GM18499 (cell line): ENCODE measurements around the gene SV2B.

Experiments used
- ATAC-seq: cut with Tn5 transposase; IDR thresholded peaks from one replicate; pipeline ENCODE4 v1.9.1; 2021; ENCODE audit warnings: moderate number of reproducible peaks; ENCODE audit not compliant: insufficient read depth, unreplicated experiment

SV2B gene

DNA sequence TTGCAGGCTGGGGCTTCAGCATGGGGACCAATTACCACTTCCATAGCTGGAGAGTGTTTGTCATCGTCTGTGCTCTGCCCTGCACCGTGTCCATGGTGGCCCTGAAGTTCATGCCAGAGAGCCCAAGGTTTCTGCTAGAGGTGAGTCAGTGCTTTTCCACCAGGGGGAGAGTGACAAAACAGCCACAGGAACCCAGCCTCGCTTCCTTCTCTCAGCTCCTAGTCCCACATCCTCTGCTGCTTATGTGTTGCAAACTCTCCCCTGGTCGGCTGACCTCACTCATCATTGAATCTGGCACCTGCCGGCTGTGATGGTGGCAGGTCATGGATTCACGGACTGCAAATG is 158.3 kb downstream of the SV2B start:
- no peak for ATAC-seq

DNA sequence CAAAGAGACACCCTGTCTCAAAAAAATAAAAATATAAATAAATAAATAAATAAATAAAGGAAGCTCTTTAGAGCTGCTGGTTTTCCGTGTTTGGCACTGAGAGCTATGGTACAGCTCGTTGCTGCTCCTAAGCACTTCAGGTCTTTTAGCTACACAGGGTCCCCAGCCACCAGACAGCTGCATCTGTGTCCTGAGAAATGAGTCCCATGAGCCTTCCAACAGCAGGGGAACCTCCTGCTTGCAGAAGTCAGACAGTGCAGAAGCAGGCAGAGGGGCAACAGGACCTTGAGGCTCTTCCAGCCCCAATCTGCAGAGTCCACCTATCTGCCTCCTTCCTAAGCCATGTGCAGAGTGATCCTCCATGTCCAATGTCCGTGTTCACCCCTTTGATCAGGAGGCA is 159.0 kb downstream of the SV2B start:
- ATAC-seq = no peak

DNA sequence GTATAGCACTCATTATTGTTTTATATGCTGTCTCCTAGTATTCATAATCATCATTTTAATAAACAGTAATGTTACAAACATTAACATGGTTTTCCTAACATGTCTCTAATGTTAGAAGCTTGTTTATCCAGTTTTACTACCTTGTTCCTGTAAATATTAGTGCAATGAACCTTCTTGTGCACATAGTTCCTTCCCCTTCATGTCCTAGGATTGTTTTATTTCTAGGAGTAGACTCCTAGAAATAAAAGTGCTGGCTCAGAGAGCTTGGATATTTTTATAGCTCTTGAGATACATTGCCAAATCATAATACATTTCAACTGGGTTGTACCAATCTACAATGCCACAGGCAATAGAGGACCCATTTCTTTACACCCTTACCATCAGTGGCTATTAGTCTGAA is 161.3 kb downstream of the SV2B start:
- no peak for ATAC-seq

DNA sequence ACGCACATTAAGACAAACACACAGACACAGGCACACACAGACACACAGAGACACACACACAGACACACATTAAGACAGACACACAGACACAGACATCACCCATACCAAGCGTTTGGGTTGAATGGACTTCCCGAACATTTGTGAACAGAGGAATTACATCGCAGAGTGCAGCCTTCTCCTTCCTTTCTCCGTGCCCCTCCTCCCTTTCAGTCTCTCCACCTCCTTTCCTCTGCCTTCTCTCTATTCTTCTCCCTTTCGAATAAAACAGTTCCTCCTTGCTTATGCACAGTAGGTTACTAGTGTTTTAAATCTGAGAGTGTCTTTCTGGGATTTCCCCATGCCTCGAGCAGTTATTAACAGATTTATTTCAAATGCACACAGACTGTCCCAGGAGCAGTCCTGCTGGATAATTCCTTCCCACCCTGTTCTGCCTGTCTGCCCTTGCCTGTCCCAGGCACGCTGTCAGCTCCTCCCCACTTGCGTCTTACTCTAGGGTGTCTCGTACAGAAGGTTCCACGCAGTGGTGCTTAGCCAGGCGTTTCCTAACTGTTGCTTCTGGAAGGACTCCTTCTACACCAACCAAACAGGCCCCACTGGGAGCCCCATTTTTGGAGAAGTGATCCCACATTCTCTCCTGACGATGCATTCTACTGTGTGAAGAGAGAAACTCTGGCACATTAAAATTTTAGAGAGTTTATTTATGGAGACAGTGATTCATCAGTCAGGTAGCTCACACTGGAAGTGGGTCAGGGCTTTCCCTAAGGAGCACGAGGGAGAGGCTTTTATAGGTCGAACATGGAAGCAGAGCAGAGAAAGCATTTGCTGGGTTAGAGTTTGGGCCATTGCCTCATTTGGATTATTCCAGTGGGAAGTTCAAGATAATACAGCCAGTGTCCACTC is 163.8 kb downstream of the SV2B start:
- no peak for ATAC-seq

DNA sequence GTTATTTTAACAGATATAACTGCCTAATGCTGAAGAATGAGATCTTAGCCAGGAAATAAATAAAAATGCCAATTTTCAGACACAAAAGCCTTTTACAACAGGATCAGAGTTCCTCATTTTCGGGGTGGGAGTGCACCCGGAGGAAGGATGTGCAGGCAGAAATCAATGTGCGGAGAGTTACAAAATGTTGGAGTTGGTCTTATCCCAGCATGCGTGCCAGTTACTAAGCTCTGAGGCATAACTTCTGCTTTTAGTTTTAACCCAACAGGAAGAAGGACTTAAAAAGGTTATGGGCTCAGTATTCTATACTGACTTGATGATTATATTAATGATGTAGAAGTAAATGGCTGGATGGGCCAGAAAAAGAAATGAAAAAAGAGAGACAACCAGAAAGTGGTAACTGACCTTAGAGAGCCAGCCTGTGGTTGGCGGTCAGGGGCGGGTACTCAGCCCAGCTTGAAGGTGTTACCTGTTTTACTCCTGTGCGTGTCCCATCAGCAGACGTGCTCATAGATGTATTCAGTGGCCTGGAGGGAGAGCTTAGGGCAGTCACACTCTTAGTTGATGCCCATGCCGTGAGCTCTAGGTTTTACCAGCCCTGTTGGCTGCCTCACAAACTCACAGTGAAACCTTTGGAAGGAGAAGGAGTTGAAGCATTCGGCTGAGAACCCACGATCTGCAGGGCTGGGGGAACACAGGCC is 164.7 kb downstream of the SV2B start:
- ATAC-seq = no peak

DNA sequence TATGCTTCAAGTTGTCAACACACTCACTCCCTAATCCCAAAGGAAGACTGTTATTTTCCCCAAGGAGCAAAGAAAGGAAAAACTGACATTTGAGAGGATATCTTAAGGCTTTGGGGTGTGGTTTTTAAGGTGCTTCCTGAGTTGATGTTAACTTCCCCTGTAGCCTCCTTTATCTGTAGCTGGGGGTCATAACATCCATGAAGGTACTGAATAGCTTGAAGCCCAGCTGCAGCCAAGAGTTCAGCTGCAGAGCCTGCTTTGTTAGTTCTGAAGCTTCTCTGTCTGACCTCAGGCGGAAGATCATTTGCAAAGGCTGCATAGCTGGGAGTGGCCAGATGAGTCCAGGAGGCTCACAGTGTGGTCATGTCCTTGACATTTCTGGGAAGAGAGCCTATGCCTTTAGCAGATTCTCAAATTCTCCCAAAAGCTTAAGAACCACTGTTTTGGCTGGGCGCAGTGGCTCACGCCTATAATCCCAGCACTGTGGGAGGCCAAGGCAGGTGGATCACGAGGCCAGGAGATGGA is 165.4 kb downstream of the SV2B start:
- no peak for ATAC-seq

DNA sequence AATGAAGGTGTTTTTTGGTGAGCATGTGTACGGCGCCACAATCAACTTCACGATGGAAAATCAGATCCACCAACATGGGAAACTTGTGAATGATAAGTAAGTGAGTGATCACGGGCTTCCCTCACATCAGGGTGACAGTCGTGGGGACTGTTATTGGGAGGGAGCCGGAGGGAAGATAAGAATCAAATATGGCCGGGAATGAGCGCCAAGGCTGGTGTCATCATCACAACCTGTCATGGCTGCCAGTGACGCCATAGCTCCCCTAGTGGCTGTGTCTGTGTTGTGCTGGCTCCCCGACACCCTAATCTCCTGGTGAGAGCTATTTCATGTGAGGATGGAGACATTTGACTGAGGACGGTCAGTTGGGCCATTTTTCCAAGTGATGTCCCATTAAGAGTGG is 168.5 kb downstream of the SV2B start:
- no peak for ATAC-seq

DNA sequence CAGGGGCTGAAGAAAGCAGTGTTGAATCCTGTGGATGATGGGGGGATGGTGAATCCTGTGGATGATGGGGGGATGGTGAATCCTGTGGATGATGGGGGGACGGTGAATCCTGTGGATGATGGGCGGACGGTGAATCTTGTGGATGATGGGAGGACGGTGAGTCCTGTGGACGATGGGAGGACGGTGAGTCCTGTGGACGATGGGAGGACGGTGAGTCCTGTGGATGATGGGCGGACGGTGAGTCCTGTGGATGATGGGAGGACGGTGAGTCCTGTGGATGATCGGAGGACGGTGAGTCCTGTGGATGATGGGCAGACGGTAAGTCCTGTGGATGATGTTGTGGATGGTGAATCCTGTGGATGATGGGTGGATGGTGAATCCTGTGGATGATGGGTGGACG is 170.7 kb downstream of the SV2B start:
- ATAC-seq = no peak

DNA sequence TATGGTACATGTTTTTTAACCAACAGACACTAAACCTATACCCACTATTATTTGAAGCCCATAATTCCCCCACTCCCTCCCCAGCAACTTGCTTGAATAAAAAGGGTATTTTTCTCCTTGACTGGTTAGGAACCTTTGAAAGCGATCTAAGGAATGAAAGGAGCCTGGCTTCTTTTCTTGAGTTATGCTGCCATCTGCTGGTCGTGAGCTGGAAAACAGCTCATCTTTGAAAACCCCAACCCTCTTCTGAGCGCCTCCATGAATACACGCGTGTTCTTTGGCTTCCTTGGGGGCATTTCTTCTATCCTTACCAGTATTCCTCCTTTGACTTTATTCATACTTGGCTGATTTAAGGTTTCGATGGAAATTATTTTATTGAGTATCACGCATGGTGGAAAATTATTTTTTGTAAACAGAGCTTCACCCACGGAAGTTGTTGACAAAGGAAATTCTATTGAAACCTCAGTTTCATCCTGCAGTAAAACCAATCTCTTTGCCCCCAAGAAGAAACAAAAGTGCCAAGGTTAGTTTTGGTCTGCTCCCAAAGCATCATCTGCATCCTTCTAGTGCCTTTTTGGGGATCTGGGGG is 171.6 kb downstream of the SV2B start:
- ATAC-seq = no peak

DNA sequence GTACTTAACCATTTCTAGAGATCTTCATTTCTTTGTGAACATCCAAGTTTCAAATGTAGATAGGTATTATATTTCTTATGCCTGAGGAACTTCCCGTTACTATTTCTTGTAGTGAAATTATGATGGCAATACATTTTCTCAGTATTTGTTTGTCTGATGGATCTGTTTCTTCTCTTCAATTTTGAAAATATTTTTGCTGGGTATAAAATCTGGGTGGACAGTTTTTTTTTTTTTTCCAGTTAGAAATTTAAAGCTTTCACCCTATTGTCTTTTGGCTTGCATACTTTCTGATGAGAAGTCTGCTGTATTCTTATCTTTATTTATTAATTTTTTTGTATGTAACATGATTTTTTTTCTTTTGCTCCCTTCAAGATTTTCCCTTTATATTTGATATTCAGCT is 175.8 kb downstream of the SV2B start:
- no peak for ATAC-seq

DNA sequence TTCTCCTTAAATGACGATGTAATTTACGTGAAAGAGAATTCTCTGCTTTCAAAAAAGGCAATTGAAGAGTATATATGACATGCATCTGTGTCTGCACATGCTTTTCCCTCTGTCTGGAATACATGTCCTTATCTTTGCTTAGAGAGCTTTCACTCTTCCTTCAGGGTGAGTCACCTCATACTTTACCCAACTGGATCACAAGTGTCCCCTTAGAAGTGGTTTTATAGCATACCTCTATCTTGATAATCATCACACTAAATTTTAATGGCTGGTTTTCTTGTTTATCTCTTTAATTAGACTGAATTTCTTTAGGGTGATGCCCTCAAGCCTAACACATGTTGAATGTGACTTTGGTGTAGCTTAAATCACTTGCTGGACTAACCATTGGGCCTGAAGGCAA is 178.9 kb downstream of the SV2B start:
- no peak for ATAC-seq

DNA sequence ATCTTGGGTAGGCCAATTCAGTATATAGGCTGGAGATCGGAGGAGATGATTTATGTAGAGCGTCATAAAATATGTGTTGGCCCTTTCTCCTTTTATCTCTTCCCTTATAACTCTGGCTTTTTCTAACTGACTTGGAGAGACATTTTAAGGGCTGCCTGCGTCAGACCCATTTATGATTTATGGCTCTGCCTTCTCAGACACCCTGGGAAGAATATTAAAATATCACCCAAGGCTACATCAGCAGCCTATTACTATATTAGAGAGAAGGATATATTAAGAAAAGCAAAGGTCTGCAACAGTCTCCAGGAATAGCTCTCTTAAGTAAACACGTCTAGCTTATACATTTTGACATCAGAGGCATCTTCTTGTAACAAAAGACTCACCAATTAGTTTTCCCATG is 179.4 kb downstream of the SV2B start:
- no peak for ATAC-seq

DNA sequence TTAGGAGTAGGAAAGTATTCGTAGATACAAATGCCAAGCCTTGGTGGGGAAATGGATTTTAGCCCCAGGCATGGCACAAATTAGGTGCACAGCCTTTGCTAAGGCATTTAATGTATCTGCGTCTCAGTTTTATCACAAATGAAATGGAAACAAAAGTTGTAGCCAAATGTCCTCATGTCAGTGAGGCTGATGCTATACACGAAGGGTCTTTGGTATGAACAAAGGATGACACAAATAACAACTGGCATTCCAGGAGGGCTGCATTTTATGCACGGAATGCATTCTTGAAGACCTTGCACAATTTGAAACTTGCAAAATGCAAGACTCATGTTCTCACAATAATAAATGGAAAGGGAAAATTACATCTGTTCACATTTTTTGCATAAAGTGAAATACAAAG is 181.9 kb downstream of the SV2B start:
- ATAC-seq = no peak

DNA sequence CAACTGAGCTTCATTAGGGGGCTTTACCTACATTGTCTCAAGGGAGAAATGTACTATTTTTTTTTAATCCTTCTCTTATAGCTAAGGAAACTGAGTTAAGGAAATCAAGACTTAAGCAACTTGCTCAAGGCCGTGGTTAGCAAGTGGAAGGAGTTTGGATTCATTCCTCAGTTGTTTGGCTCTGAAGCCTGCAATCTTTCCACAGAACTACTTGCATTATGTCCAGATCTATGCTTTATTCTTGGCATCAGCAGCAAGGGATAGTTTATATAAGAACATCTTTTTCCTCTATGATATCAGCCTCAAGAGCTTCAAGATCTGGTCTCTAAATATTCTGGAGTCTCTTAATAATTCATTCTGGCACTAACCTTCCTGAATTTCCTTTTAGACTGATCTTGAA is 182.4 kb downstream of the SV2B start:
- ATAC-seq = no peak

DNA sequence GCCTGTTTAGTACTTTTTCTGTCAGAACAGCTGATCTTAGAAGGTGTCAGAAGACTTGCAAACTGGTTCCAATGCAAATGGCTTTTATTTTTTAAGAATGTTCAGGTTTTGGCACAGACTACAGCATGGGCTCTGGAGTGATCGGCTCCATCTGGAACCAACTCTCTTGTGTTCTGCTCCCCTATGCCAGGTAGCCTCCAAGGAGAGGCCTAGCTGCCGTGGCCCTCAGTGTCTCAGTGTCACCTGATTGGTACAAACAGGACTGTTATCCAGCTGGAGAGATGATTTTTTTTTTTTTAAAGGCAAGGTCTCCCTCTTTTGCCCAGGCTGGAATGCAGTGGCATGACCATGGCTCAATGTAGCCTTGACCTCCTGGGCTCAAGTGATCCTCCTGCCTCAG is 183.1 kb downstream of the SV2B start:
- no peak for ATAC-seq

DNA sequence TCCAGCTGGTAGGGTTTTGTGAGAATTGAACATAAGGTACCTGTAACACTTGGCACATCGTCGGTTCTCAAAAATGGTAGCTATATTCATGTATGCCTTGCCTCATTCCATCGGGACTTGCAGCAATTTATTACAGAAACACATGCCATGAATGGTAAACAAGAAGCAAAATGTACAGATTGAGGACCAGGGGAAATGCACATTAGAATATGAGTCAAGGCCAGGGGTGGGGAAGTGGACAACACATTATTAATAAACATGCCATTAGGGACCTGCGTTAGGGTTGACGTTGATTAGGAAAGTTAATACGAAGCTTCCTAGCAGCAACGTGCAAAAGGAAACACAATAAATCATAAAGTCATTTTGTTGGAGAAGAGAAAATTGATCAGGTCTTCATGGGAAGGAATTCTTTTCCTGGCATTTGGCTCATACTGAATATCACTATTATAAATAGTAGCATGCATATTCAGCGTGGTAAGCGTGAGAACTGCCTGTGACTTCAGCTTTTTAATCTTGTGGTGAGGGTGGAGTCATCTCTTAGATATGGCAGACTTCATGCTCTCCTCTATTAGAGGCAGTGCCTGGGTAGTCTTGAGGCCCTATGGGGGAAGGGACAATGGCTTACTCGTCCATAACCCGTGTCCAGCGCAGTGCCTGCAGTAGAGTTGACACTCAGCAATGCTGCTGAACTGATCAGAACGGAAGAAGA is 184.9 kb downstream of the SV2B start:
- no peak for ATAC-seq

DNA sequence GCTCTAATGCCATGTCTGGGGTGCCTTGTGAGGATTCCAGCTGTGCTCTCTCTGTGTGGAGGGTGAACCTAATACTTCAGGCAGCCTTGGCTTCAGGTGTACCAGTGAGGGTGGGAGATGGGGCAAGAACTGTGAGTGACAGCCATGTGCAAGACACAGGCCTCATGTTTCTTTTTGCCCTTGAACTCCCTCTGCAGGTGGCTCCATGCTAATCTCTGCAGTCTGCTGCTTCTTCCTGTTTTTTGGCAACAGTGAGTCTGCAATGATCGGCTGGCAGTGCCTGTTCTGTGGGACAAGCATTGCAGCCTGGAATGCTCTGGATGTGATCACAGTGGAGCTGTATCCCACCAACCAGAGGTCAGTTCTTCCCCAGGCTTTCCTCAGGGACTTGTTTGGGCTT is 189.3 kb downstream of the SV2B start:
- ATAC-seq = no peak

DNA sequence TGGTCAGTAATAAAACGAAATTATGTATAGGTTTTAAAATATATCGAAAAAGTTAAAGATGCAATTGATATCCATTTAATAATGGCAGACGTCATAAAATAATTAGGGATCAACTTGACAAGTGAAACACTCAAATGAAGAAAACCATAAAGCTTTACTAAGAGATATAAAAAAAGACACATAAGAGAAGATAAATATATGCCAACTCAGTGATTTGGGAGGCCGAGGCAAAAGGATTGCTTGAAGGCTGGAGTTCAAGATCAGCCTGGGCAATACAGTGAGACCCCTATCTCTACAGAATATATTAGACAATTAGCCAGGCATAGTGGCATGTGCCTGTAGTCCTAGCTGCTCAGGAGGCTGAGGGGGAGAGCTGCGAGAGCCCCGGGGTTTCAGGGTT is 190.5 kb downstream of the SV2B start:
- ATAC-seq = no peak

DNA sequence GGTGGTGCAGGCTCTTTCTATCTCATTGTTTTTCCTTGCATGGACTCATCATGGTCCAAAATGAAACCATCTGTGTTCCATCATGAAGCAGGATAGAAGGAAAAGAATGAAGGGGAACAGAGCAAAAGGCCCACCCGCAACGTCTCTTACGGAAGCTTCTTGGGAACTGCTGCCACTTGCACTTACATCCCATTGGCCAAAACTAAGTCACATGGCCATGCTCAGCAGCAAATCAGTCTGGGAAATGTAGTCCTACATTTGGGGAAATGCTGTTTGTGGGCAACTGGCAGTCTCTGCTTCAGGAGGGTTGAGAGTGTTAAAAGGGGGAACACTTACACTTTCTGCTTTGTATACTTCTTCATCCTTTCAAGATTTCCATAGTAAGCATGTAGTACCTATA is 191.6 kb downstream of the SV2B start:
- no peak for ATAC-seq

DNA sequence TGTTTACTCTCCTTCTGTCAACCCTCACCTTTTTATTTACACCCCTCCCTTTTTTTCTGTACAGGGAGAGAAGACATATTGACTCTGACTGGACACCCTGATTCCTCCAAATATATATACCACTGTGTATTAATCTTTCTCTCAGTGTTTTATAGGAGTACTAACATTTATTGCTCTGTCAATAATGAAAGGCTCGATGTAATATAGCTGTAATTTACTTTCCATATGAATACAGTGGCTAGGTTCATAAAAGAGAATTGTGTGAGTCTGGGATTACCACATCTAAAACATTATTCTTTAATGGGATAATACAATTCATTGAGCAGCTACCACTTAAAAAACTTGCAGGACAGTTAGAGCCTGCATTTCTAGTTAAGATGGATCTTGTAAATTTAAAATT is 194.3 kb downstream of the SV2B start:
- ATAC-seq = no peak

DNA sequence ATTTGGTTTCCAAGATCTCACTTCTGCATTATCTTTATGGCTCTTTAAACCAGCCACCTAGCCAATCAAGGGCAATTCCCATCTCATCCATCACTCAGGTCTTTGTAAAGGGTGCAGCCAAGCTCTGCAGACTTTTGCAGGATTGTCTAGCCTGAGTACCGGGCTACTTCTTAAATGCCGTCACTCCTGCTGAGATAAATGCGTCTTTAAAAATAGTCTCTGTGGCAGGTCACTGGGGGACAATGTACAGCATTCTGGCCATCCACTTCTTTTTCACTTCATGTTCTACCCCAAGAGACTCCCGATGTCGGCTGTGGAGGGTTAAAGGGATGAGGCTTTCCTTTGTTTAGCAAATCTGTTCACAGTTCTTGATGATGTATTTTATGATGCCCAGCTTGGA is 194.7 kb downstream of the SV2B start:
- no peak for ATAC-seq
